Stimulated activated naive CD8-positive, alpha-beta T cell treated with anti-CD3 and anti-CD28 coated beads, Interleukin-15, Interleukin-2, amounts not matched to agents 100 U/mL and 50 U/mL, for 24 hours (primary cell): Measurements from ENCODE around the gene ERVFRD-1.
"Not testable (repeated sequence)": the region's sequence is repeated elsewhere in the genome, so short reads cannot be mapped to it uniquely, and the experiment has no call there.

ENCODE experiments used
- ATAC-seq: fragments of 150-1000 bp; cut with Tn5 transposase; one replicate; pipeline ENCODE4 v1.10.0; 2021
- DNase-seq: peaks from one replicate; pipeline ENCODE4 v3.0.0; 2021

ERVFRD-1 gene

DNA sequence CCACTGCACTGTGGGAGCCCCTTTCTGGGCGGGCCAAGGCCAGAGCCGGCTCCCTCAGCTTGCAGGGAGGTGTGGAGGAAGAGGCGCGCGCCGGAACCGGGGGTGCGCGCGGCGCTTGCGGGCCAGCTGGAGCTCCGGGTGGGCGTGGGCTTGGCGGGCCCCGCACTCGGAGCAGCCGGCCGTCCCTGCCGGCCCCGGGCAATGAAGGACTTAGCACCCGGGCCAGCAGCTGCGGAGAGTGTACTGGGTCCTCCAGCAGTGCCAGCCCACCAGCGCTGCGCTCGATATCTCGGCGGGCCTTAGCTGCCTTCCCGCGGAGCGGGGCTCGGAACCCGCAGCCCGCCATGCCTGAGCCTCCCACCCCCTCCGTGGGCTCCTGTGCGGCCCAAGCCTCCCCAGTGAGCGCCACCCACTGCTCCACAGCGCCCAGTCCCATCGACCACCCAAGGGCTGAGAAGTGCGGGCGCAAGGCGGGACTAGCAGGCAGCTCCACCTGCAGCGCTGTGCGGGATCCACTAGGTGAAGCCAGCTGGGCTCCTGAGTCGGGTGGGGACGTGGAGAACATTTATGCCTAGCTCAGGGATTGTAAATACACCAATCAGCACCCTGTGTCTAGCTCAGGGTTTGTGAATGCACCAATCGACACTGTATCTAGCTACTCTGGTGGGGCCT, 24.2 kb downstream of the ERVFRD-1 start:
- ATAC-seq, DNase-seq: not testable (repeated sequence)

DNA sequence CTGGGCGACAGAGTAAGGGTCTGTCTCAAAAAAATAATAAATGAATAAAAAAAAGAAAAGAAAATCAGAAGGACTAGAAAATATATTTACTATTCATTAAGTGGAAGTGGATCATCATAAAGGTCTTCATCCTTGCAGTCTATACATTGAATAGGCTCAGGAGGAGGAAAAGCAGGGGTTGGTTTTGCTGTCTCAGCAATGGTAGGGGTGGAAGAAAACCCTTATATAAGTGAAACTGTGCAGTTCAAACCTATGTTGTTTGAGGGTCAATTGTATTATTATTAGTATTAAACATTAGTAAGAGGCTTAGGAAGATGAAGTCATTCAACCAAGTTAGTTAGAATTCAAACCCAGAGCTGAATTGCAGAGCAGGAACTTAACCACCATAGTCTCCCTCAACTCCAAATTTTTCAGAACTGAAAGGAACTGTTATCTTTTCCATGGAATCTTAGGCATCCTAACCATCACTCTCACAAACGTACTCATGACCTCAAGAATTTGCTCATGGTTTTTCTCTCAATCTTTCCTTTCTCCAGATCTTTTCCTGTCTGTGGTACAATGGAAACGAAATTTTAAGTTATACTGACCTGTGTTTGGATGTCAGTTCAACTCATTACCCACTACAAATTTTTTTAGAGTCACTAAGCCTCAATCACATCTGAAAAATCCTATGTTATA, 25.6 kb downstream of the ERVFRD-1 start:
- DNase-seq = no peak
- ATAC-seq = no peak

DNA sequence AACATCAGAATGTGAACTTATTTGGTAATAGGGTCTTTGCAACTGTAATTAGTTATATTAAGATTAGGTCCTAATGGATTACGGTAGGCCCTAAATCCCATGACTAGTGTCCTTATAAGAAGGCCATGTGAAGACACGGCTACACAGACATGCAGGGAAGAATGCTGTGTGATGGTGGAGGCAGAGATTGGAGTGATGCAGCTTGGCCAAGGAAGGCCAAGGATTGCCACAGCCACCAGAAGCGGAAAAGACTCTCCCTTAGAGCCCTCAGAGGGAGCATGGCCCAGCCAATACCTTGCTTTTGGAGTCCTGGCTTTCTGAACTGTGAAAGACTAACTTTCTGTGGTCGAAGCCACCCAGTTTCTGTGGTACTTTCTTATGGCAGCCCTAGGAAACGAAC, 27.6 kb downstream of the ERVFRD-1 start:
- ATAC-seq (no peak), DNase-seq (no peak)

DNA sequence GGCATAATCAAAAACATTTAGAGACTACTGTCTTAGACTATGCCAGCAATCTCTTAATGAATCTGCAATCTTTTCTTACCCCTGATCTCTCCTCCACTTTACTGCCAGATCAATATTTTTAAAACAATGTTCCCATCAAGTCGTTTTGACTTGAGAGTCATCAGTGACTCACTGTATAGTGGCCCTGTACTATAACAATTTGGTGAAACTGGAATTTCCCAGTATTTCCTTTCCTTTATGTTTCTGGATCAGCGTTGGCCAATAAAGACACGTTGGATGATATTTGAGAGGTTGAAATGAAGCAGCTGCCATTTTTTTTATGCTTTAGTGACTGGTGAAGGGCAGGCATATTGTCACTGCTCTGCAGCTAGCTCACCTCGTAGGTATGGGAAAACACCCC, 28.0 kb downstream of the ERVFRD-1 start:
- no peak for ATAC-seq
- DNase-seq = no peak

DNA sequence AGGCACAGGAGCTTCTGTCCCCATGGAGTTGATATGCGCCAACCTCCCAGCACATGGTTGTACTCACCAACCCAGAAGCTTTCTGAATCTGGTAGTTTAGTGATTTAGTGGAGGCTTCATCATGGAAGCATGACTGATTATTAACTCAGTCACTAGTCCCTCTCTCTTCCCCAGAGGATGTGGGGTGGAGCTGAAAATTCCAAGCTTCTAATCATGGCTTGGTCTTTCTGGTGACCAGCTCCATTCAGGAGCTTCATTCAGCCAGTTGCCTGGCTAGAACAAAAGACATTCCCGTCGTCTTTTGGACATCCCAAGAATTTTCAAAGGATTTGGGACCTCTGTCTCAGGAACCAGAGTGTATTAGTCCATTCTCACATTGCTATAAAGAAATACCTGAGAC, 31.2 kb downstream of the ERVFRD-1 start:
- DNase-seq (no peak), ATAC-seq (no peak)

DNA sequence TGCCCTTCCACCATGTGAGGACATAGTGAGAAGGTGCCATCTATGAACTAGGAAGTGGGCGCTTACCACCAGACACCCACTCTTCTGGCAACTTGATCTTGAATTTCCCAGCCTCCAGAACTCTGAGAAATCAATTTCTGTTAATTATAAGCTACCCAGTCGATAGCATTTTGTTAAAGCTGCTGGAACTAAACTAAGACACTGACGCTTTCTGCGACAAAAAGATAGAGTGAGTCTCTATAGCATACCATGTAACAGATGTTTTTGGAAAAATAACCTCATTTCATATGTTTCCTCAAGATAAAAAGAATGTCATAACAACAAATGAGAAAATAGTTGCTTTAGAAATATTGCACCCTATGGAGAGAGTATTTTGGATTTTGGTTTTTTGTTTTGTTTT, 33.3 kb downstream of the ERVFRD-1 start:
- ATAC-seq = no peak
- DNase-seq = no peak

DNA sequence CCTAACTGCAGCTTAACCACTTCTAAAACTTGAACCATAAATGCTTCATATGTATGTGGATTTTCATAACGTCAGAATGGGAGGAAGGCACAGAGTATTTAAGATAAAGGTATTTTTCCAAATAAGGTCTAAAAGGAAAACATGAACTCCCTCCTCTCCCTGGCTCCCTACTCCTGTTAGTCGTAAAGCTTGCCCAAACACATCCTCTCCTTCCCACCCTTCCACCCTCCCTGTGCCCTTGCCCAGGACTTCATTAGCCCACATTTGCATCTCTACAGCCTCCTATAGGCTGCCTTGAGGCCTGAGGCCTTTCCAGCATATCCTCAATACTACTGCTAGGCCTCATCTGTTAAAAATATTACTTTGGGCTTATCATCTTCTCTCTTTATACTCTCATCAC, 35.0 kb downstream of the ERVFRD-1 start:
- ATAC-seq = no peak
- DNase-seq = no peak

DNA sequence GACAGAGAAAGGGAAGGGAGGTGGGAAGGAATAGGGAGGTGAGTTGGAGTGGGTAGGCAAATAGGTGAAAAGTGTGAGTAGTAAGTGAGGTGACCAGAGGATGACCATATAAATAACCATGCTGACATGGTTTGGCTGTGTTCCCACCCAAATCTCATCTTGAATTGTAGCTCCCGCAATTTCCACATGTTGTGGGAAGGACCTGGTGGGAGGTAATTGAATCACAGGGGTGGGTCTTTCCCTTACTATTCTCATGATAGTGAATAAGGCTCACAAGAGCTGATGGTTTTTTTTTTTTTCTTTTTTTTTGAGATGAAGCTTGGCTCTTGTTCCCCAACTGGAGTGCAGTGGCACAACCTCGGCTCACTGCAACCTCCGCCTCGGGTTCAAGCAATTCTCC, 39.4 kb downstream of the ERVFRD-1 start:
- DNase-seq = no peak

DNA sequence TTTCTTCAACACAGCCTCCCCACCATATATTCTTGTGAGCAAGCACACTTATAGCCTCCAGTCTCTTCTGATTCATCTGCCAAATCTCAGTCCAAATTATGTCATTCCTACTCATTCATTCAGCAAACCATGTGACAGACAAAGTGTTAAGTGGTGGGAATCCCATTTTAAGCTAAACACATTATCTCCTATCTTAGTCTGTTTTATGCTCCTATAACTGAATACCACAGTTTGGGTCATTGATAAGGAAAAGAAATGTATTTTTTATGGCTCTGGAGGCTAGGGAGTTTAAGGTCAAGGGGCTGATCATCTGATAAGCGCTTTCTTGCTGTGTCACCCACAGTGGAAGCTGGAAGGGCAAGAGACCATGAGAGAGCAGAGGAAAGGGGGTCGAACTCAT, 41.8 kb downstream of the ERVFRD-1 start:
- no peak for ATAC-seq

More for the DNA sequence above, 39.4 kb downstream of the ERVFRD-1 start:
- no peak for ATAC-seq

DNA sequence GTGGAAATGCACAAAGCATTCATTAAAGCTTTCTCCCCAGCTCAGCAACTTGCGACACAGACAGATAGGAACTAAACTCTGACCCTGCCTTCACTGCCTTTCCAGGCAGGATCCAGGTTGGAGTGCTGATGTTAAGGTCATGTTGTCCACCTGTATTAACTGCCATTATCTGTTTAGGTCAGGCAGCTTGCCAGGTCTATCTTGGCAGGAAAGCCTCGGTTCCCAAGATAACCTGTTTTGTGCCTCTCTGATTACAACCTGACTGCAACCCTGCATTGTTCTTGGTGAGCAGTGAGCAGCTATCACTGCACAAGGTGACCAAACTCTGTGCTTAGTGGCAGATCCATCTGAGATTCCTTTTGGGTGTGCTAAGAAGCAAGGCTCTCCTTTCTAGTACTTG, 44.2 kb downstream of the ERVFRD-1 start:
- no peak for DNase-seq
- no peak for ATAC-seq

More for the DNA sequence above, 41.8 kb downstream of the ERVFRD-1 start:
- DNase-seq = no peak

DNA sequence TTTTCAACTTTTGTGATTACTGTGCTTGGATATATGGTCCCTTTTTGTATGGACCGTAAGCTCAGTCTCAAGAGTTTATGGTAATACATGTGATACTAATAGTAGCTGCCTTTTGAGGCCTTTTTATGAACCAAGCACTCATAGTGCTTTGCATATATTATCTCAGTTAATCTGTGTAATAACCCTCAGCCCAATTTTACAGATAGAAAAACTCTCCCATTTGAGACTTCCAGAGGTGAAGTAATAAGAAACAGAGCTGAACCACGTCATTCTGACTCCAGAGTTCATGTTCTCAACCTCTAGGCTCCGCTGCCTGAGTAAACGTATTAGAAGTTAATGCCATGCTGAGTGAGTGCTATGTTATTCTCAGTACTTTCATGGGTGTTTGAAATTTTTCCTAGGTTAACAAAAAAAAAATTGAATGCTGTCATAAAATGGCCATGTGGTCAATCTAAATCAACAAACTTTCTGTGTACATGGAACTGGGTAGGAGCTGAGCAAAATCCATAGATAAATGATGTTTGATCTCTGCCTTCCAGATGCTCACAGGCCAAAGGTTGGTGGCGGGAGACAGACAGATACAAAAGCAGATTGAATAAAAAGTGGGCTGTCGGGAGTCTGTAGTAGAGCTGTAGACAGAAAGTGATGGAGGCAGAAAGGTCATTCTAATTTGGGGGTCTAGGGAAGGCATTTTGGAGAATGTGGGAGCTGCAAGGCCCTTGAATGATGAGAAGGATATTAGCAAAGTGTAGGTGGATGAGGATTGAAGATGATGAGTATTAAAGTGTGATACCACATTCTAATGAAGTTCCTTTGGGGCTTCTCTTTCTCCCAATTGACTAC, 44.8 kb downstream of the ERVFRD-1 start:
- ATAC-seq (no peak), DNase-seq (no peak)

DNA sequence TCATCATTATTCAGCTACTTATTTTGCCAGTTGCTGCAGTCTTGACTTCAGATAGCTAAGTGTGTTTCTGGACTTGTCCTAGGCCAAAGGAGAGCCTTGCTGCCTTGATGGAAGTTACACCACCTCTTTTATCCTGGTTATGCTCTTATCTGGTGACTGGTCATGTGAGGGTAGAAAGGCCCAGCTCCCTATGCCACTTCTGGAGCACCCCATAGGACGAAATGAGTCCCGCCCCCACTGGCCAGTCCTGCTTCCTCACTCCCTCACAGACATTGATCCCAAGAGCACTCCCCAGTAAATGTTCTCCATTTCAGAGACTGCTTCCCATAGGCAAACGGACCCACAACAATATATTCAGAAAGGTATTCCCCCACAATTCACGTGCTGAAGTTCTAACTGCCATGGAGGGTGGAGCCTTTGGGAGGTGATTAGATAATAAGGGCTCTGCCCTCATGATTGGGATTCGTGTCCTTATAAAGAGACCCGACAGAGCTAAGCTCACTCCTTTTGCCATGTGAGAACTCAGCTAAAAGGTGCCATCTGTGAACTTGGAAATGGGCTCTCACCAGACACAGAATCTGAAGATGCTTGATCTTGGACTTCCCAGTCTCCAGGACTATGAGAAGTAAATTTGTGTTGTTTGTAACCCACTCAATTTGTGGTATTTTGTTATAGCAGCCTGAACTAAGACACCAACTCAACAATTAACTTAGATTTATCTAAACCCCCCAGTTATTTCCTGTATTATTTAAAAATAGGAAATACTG, 45.9 kb downstream of the ERVFRD-1 start:
- no peak for DNase-seq

DNA sequence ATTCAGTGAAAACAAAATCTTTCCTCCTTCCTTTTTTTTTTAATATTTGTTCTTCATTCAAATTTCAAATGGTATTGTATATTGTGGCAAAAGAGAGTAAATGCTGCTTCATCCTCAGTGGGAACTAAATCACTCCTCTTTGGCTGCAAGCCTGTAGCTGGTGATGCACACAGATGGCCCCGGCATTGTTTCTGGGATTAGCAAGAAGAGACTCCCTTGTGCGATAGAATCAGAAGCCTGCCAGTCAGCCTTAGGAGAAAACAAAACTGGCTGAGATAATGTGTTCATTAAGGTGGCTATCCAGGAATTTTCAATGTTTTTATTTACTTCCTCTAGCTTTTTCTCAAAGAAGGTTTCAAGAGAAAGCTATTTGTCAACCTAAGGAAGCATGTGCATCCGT, 46.7 kb downstream of the ERVFRD-1 start:
- DNase-seq = no peak
- ATAC-seq = no peak

More for the DNA sequence above, 45.9 kb downstream of the ERVFRD-1 start:
- no peak for ATAC-seq

DNA sequence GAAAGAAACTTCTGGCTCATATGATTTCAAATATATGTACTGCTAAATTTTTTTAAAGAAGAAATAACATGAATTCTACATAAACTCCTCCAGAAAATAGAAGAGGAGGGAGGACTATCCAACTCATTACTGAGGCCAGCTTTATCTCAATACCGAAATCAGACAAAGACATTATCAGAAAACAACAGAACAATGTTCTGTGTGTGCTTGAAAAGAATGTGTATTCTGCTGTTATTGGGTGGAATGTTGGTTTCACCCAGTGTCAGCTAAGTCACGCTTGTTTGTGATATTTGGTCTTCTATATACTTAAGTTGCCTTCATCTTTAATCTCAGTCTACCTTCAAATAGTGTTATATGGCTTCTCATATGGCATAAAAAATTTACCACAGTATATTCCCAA, 48.8 kb downstream of the ERVFRD-1 start:
- DNase-seq (no peak), ATAC-seq (no peak)

DNA sequence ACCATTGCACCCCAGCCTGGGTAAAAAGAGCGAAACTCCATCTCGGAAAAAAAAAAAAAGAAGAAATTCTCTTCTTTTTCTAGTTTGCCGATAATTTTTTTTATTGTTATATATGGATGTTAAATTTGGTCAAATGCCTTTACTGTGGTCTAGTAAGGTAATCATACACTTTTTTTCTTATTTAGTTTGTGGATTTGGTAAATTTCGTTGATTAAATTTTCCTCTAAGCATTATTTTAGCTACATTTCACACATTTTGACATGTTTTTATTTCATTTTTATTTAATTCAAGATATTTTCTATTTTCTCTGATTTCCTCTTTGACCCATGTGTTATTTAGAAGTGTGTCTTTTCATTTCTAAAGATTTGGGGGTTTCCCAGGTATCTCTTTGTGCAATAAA, 49.4 kb downstream of the ERVFRD-1 start:
- DNase-seq (no peak), ATAC-seq (no peak)

DNA sequence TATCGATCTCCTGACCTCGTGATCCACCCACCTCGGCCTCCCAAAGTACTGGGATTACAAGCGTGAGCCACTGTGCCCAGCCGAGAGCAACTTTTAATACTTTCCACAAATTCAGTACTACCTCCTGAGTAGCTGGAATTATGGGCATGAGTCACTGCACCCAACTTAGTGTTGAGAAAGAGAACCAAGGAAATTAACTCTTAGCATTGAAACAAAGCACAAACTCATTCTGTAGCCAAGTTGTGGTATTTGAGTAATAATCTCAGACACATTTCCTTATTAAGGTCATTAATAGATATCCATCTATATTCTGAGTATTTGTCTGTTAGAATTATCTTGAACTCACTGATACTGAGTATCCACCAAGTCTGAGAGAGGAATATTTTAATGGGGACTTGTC, 53.1 kb downstream of the ERVFRD-1 start:
- no peak for ATAC-seq
- DNase-seq = no peak

DNA sequence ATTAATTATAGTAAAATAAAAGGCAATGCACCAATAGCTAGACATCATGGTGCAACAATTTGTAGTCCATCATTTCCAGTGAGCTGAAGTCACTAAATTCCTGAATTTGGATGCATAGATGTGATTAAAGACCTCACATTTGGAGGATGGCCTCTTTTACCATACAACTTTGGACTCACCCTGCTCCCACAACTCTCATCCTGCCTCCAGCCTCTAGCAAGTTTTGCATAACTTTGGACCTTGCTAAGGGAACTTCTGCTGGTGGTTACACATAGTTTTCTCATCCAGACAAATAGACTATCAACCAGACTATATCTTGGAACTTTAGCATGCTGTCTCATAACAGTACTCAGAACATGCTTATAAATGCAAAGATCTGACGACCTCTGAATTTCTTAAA, 54.7 kb downstream of the ERVFRD-1 start:
- no peak for ATAC-seq

DNA sequence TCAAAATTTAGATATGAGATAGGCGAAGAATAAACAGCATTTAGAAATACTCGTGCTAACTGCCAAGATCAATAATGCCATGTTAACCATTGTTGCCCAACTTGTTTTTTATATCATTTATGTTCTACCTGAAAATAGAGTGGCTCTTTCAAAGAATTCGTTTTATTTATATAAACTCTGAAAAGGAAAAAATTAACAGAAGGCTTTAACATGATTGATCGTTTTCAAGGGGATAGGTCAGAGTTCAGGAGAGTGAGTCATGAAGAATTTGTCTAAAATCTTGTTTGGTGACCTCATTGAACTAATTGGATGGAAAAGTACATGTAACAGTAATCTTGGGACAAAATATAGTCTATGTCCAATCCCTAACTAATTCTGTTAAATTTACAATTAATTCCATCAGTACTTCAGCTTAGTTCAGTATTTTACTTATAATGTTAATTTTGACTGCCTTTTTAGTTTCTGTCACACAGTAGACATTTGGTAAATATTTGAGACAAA, 56.3 kb downstream of the ERVFRD-1 start:
- DNase-seq (no peak), ATAC-seq (no peak)

More for the DNA sequence above, 54.7 kb downstream of the ERVFRD-1 start:
- no peak for DNase-seq

DNA sequence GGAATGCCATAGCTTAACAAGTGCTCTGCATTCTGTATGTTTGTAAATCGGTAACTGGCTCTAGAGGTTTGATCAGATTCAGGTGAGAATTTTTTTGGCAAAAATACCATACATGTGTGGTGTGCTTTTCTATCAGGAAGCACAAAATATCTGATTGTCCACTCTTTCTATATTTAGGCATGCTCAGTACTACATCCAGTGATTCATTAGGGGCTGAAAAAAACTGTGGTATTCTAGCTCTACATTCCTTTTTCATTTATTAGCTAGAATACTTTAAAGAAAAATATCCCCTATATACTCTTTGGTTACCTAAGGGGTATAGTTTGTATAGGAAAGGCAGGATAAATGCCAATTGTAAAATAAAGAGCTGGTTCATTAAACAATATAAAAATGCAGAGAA, 56.8 kb downstream of the ERVFRD-1 start:
- DNase-seq (no peak), ATAC-seq (no peak)

DNA sequence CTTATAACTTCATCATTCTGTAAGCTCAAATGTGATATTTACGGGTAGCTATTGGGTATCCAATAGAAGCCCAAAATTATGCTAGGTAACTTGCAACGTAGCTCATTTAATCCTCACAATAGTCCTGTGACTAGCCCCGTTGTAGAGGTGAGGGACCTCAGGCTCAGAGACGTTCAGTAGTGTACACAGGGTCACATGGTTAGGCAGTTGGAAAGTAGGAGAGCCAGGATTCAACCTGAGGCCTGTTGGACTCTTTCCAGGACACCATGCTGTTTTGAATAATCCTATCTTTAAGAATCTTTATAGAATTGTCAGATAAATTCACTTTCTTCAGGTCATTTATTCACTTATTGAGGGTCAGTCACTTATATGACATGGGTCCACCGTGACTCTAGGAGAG, 58.2 kb downstream of the ERVFRD-1 start:
- ATAC-seq (no peak), DNase-seq (no peak)
